LHCN-M2 (cell line): ENCODE measurements around the gene PPM1H. TPM values are rescaled to one million over a fixed set of nuclear protein-coding genes. Genes with fewer than 3 reads are reported as not detected.
"Not testable (repeated sequence)": the region's sequence is repeated elsewhere in the genome, so short reads cannot be mapped to it uniquely, and the experiment has no call there.

Experiments
- DNase-seq: peaks from one replicate; pipeline ENCODE4 v3.0.0-alpha.2; 2012; ENCODE audit warnings: low read depth
- total RNA-seq: library from RNA; depleted of rRNA; stranded (reverse); fragments of >200 nt; gene quantifications from 2 replicates; pipeline ENCODE4 v1.2.3, GENCODE V29; 2014

Gene PPM1H
- total RNA-seq, 1 experiment from 2014 or later, result 1.6 TPM

DNA sequence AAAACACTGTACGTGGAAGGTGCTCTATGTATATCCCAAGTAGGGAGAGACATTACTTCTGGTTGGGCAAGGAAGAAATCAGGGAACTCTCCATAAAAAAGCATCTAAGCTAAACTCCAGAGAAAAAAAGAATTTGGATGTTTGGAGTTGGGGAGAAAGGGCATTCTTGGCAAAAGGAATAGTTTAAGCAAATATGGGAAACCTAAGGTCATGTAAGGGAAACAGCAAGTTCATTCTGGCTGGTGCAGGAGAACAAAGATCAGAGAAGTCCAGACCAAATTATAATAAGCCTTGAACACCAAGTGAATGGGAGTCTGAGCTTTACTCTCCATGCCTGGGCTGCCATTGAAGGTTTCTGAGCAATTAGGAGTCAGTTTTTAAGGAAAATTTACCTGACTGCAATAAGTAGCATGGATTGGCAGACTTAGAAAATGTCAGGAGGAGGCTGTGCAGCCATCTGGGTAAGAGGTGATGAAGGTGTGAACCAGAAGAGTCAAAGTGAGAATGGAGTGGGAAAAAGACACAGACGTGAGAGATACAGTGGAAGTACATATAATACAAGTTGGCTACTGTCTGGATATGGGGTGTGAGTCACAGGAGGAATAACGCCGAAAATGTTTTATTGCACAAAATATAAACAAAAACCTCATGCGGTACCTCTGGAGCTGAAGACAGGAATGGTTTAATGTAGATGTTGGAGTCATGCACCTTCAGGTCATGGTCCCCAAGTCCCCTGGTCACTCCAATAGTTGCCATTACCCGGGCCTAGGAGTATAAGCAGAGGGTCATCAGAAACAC is 245.7 kb downstream of the PPM1H start:
- DNase-seq, result peak; percentile 18

GRCh38 chr12:62686938-62687337 is 248.0 kb downstream of the PPM1H start:
- DNase-seq, result no peak

DNA sequence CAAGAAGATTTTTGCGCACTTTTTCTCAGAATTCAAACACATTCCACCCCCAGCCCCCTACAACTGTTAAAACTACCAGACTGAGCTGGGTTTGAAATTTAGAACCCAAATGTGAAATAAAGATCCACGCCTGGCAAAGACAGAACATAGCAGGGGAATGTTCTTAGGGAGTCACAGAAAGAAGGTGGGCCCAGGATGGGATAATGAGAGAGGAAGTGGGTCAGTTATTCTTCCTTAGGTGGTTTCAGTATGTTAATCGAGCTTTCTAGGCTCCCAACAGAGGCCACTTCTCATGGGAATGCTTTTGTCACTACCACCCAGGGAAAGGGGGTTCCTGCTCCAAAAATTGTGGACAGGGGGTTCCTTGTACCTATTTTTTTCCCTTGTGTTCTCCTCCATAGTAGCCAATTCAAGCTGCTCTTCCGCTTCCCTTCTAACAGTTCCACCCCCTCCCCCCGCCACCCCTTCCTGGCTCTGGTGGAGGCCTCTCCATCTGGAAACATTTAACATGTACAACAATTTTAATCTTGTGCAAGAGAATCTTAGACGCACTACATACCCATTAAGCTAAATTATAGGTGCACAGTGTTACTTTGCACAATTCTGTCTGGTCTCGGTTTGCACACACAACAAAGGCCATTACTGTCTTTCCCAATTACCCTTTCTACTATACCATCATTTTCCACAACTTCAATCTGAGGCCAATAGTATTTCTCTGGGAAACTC is 250.2 kb downstream of the PPM1H start:
- DNase-seq, result no peak

- no peak for DNase-seq
Measured at GRCh38 chr12:62683776-62684569, 251.0 kb downstream of the PPM1H start.

DNA sequence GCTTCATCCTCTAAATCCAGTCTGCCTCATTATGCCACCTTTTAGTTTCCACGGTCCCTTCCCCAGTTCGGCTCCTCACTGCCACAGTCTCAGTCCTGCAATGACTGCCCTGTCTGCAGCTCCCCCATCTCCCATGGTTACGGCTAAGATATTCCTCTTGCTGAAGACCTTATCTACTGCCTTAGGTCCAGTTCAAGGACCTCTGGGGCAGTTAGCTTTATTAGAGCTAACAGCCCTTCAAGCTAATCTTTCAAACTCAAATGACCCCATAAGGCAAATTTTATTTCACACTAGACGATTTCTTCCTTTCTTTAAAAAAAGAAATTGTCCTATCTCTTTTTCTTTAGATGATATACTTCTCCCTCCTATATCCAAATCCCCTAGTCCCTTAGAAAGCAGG is 253.6 kb downstream of the PPM1H start:
- no peak for DNase-seq

DNA sequence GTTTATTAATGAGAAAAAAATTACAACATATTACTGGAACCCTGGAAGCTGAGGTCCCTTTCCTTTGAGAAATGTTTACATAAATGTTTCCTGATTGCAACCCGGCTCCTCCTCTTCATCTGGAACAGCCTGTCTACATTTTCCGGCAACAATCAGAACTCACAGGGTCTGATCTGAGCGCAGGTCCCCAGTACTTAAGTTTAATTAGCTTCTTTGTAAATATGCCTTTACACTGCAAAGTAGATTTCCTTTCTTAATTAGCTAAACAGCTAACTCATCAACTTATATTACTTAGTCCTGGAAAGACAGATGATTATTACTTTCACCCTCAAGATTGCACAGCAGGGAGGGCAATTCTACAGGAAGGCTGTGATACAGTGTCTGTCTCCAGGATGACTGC is 255.3 kb downstream of the PPM1H start:
- DNase-seq, result no peak

GRCh38 chr12:62677355-62677754 is 257.6 kb downstream of the PPM1H start:
- DNase-seq, result no peak

GRCh38 chr12:62676521-62677307 is 258.2 kb downstream of the PPM1H start:
- no peak for DNase-seq

DNA sequence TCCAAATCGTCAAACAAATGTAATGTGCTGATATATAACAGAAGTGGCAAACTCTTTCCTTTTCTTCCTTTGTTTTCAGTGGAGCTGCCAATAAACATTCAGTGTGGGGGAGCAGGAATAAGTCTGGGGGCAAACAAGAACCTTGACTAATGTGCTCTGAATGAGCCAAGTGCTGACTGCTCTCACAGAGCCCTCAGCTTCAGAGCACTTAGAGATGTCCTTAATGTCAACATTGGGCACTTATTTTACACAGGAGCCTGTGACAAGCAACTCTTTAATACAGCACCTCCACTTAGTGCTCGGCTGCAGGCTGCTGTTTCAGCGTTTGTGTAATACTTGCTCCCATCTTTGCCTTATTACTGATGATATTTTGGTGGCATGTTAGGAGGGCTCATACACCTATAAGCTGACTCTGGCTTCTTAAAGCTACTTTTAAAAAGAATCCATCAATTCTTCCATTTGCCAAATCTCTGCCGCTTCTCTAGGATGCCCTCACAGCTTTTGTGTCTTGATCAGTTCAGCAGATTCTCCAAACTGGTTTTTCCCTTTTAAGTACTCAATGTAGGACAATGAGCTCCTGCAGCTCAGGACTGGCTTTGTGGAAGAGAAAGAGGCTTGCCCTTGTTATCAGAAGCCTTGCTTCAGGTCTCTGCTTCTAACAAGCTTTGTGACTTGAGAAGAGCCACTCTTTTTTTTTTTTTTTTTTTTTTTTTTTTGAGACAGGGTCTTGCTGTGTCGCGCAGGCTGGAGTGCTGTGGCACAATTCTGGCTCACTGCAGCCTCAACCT is 261.7 kb downstream of the PPM1H start:
- no peak for DNase-seq

DNA sequence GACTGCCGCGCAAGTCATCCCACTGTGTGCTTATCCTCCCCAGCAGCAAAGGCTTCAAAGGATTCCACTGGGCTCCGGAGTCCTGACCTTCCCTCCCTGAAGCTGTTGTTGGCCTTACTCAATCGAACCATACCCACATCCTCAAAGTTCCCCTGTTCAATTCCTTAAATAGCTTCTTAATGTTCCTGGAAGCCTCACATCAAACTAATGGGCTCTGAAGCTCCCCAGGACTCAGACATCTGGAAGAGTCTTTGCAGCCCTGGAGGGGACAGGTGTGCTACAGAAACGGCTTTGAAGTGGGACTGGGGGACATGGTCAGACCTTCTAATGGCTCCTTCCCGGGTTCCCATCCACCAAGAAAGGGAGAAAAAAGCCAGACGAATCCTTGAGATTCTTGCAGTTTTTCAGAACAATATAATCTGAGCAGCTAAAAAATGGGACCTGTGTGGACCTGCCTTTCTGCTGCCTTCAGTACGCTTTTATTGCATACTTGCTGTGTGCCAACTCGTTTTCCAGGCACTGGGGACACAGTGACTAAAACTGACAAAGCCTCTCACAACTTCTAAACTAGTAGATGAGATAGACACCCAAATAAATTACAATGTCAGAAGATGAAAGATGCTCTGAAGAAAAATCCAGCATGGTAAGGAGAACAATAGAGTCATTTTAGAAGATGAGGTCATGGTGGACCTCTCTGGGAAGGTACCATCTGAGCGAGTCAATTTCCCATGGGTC is 263.8 kb downstream of the PPM1H start:
- DNase-seq, result no peak

DNA sequence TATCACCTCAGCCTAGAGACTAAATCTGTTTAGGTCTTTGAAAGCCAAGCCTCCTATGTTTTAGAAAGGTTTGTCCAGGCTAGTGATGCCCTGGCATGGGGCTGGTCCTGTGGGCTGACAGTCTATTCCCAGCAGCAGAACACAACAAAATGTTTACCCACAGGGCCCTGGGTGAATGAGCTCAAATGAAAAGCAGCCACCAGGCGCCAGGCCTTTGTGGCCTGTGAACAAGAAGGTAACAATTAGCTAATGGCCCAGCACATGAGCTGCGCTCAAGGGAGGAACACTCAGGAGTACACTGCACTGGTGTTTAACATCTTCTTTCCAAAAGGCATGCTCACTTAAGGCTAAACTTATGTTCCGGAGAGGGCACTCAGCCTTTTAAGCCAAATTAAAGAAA is 266.2 kb downstream of the PPM1H start:
- DNase-seq, result no peak

DNA sequence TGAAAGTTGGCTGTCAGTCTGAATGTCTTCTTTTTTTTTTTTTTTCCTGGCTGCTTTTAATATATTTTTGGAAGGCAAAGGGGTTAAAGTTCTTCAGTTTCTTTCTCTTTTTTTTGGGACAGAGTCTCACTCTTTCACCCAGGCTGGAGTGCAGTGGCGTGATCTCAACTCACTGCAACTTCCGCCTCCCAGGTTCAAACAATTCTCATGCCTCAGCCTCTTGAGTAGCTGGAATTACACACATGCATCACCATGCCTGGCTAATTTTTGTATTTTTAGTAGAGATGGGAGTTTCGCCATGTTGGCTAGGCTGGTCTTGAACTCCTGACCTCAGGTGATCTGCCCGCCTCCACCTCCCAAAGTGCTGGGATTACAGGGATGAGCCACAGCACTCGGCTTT is 270.0 kb downstream of the PPM1H start:
- DNase-seq, result not testable (repeated sequence)

DNA sequence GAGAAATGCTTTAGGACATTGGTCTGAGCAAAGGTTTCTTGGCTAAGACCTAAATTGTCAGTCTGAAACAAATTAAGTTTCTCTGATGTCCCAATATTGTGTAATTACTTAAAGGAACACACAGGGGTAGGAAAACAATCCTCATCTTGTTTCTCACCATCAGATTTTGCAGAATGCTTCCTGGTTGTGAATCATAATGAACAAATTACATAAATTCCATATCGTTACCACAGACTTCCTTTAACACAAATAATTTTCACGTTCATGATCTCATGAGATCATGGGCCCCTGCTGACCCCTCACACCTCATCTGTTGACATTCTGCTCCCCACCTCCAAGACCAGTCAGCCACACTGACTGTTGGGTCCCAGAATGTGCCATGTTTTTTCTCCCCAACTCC is 274.2 kb downstream of the PPM1H start:
- peak; percentile 75 for DNase-seq

- no peak for DNase-seq
Measured at GRCh38 chr12:62659453-62660295, 275.3 kb downstream of the PPM1H start.

DNA sequence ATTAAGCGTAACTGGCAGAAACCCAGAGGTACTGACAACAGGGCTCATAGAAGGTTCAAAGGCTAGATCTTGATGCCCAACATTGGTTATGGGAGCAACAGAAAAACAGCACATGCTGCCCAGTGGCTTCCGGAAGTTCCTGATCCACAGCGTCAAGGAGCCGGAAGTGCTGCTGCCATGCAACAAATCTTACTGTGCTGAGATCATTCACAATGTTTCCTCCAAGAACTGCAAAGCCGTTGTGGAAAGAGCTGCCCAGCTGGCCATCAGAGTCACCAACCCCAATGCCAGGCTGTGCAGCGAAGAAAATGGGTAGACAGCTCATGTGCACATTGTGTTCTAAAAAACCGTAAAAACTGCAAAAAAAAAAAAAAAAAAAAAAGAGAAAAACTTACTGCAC is 276.0 kb downstream of the PPM1H start:
- DNase-seq, result no peak

GRCh38 chr12:62657363-62657632 is 277.7 kb downstream of the PPM1H start:
- no peak for DNase-seq

DNA sequence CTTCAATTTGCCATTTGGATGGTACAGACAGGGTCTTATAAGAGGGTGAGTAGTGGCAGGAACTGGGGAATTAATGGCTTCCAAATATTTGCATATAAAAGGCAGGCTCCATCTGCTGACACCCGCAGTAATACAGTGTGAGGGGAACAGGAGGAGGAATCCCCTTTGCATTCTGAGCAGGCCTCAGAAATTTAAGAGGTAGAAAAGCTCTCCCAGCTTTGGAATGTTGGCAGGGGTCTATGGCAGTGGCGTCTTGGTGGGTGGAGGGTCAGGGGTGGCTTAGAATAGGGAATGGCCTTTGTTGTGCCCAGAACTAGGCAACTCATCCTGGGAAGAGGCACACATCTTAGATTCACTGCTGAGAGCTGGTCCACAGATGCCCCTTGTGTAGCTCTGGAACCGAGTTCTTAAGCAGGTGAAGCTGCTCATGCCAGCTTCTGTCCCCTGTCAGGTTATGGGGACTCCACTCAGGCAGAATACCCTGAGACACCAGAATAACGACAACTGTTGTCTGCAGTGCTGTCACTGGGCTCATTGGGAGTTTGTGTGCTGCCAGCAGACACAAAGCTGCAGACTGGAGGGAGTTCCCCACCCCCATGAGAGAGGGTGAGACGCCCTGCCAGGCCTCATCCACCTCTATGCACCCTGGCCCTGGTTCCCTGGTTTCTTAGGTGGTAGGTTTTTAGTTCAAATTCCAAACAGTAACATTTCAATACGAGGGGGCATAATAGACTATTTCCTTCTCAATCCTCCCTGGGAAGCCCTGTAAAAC is 278.2 kb downstream of the PPM1H start:
- DNase-seq, result no peak

DNA sequence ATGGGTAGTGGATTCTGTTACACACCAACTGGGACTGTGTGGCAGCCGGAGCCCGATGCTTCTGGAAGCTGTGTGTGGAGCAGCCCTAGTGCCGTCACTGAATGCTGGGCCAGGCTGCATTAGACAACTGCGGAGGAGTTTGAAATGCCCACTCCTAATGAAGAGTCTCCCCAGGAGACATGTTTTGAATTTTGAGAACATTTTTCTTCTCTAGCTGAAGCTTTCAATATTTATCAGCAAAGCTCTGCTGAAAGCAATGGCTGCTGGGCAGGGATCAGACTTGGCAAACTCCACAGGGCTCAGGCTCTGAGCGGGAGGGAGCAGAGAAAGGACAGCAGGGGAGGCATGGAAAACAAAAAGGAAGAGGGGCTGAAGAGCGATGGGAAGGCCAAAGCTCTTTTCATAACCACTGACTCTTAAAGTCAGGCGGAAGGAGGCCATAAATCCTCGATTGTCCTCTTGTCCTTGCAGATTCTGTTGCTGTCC is 279.2 kb downstream of the PPM1H start:
- DNase-seq, result no peak
